ENCODE data around the gene TET2.

DNA sequence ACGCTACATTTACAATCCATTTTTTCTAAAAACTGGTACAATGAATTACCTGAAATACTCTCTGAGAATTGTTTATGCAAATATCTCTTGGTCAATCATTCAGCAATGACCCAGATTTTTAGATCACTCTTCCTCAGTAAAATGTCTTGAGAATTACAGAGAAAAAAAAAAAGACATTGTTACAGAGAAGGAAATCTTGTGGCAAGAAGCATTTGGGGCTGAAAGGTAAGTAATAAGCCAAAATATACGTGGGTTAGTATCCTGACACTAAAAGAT, 19.6 kb upstream of the TET2 start:
- TF ChIP-seq POLR2A (IDR thresholded peaks at IDR 0.05; ENCODE audit: low read length): no peak
- no peak for TF ChIP-seq GATA1 (IDR thresholded peaks at IDR 0.05; ENCODE audit: low read depth, low read length)
